Endothelial cell of umbilical vein (primary cell): ENCODE results near the gene PTGES. TPM values are rescaled to one million over a fixed set of nuclear protein-coding genes. Genes with fewer than 3 reads are reported as not detected.

Experiments used
- BruUV-seq: library from RNA; stranded (reverse); fragments of 400-500 nt; replicated peaks from 2 replicates; lab custom pipeline; 2021; lab: Mats Ljungman, UMichigan
- CTCF ChIA-PET: fragments of 300-600, 350-600 bp; sonication (Branson Sonifier 250); formaldehyde crosslinking; loops from one replicate; lab custom pipeline; 2021; ENCODE audit warnings: antibody characterized with exemption, inconsistent platforms; lab: Charles Lee
- POLR2A ChIA-PET: fragments of 300-600, 350-600 bp; sonication (Branson Sonifier 250); formaldehyde crosslinking; loops from one replicate; lab custom pipeline; 2021; ENCODE audit warnings: antibody characterized with exemption, inconsistent platforms; lab: Charles Lee
- DNase-seq: peaks from one replicate; pipeline ENCODE4 v3.0.0-alpha.2; 2011; ENCODE audit warnings: low read depth, low spot score
- FAIRE-seq: peaks from 2 replicates; lab custom pipeline; 2011; peaks lifted over from hg19 to GRCh38; lab: Jason Lieb, UNC
- H2AFZ ChIP-seq: 2 replicates; pipeline ENCODE4 v1.6.0; 2012; ENCODE audit warnings: low read depth, low read length, control low read depth, inconsistent platforms
- H3K27ac ChIP-seq: 2 replicates; pipeline ENCODE4 v1.5.1; 2011; ENCODE audit warnings: low read depth, mild to moderate bottlenecking, control low read depth, low read length, moderate library complexity; ENCODE audit not compliant: insufficient read depth
- H3K27me3 ChIP-seq, 2 experiments: 2 replicates each; pipeline versions ENCODE4 v1.6.0 to v1.6.1; 2011; ENCODE audit warnings: low read length in 2 of 2, mixed read lengths in 1 of 2; ENCODE audit not compliant: control insufficient read depth in 2 of 2, insufficient read depth in 2 of 2
- H3K36me3 ChIP-seq, 2 experiments: 2 replicates in 1 of 2; 3 replicates in 1 of 2; pipeline ENCODE4 v1.5.1; 2011; ENCODE audit warnings: low read length in 2 of 2, mild to moderate bottlenecking in 1 of 2, moderate library complexity in 1 of 2; ENCODE audit not compliant: control insufficient read depth in 2 of 2, insufficient read depth in 2 of 2; ENCODE audit errors: extremely low read depth in 1 of 2
- H3K4me1 ChIP-seq: 3 replicates; pipeline ENCODE4 v1.5.1; 2011; ENCODE audit warnings: mild to moderate bottlenecking, low read length; ENCODE audit not compliant: control insufficient read depth, insufficient read depth; ENCODE audit errors: extremely low read depth
- H3K4me2 ChIP-seq: 2 replicates; pipeline ENCODE4 v1.6.1; 2011; ENCODE audit warnings: low read length, control low read depth, mixed read lengths; ENCODE audit not compliant: insufficient read depth
- H3K4me3 ChIP-seq, 3 experiments: fragments of 200-600 bp in 1 of 3; sonication (generic), shearing (Covaris generic) in 1 of 3; replicated peaks in 1 of 3; 2 replicates each; pipeline ENCODE4 v1.5.1; 2011 to 2016; ENCODE audit warnings: control low read depth in 3 of 3, low read length in 3 of 3, mild to moderate bottlenecking in 2 of 3, inconsistent platforms in 1 of 3, low read depth in 1 of 3, moderate library complexity in 1 of 3; ENCODE audit not compliant: insufficient read depth in 1 of 3
- H3K79me2 ChIP-seq: 2 replicates; pipeline ENCODE4 v1.6.0; 2012; ENCODE audit warnings: low read length, inconsistent platforms; ENCODE audit not compliant: control insufficient read depth, insufficient read depth
- H3K9ac ChIP-seq: replicated peaks from 2 replicates; pipeline ENCODE3; 2011; ENCODE audit warnings: low read length, control low read depth; ENCODE audit not compliant: insufficient read depth; ENCODE audit errors: extremely low read depth
- H3K9me1 ChIP-seq: replicated peaks from 3 replicates; pipeline ENCODE4 v1.6.0; 2011; ENCODE audit warnings: mild to moderate bottlenecking, low read length; ENCODE audit not compliant: control insufficient read depth, insufficient read depth; ENCODE audit errors: extremely low read depth
- H3K9me3 ChIP-seq: replicated peaks from 2 replicates; pipeline ENCODE4 v1.5.1; 2012; ENCODE audit warnings: low read length, inconsistent platforms; ENCODE audit not compliant: control insufficient read depth, insufficient read depth
- H4K20me1 ChIP-seq: replicated peaks from 2 replicates; pipeline ENCODE3; 2011; ENCODE audit warnings: mild to moderate bottlenecking, low read length; ENCODE audit not compliant: control insufficient read depth, insufficient read depth; ENCODE audit errors: extremely low read depth
- CTCF ChIP-seq, 2 donors: IDR thresholded peaks; 1 replicate in 1 of 2; 2 replicates in 1 of 2; pipeline ENCODE4 v1.5.1; 2011; ENCODE audit warnings: low read length in 2 of 2, mild to moderate bottlenecking in 2 of 2, moderate library complexity in 2 of 2, control low read depth in 1 of 2, inconsistent platforms in 1 of 2, low read depth in 1 of 2; ENCODE audit not compliant: insufficient read depth in 1 of 2; ENCODE audit errors: extremely low read depth in 1 of 2
- EZH2 ChIP-seq: IDR thresholded peaks from 2 replicates; pipeline ENCODE4 v1.6.1; 2012; ENCODE audit warnings: borderline replicate concordance, low read depth, mild to moderate bottlenecking, moderate library complexity, low read length, inconsistent platforms; ENCODE audit not compliant: severe bottlenecking
- FOS ChIP-seq: IDR thresholded peaks from 2 replicates; pipeline ENCODE4 v1.6.1; 2011; ENCODE audit warnings: mild to moderate bottlenecking, low read length, moderate library complexity, borderline replicate concordance; ENCODE audit not compliant: insufficient read depth
- GATA2 ChIP-seq: IDR thresholded peaks from 2 replicates; pipeline ENCODE4 v1.7.0; 2011; ENCODE audit warnings: low read depth, mild to moderate bottlenecking, moderate library complexity, mixed read lengths, low read length; ENCODE audit not compliant: insufficient read length, insufficient read depth
- JUN ChIP-seq: IDR thresholded peaks from 2 replicates; pipeline ENCODE4 v1.6.1; 2011; ENCODE audit warnings: borderline replicate concordance, low read depth; ENCODE audit not compliant: insufficient read length, insufficient read depth
- MAX ChIP-seq: IDR thresholded peaks from 2 replicates; pipeline ENCODE4 v1.6.1; 2011; ENCODE audit not compliant: insufficient read depth, insufficient read length
- MYC ChIP-seq: IDR thresholded peaks from one replicate; pipeline ENCODE4 v1.6.1; 2011; ENCODE audit warnings: mild to moderate bottlenecking, low read depth, low read length
- POLR2A ChIP-seq: IDR thresholded peaks from 2 replicates; pipeline ENCODE4 v1.6.1; 2012; ENCODE audit warnings: low read depth, mild to moderate bottlenecking, control low read depth, low read length
- POLR2AphosphoS5 ChIP-seq: IDR thresholded peaks from 2 replicates; pipeline ENCODE4 v1.6.1; 2012; ENCODE audit warnings: low read depth, mild to moderate bottlenecking, control low read depth, low read length, moderate library complexity; ENCODE audit not compliant: insufficient read depth
- dilution Hi-C: fragments of 300-500 bp; cut with MboI; formaldehyde crosslinking; loops from one replicate; pipeline ENCODE4 v1.15.0; 2019; ENCODE audit warnings: low sequenced_read_pairs; ENCODE audit not compliant: extremely low pct_ligation_motif_present
- intact Hi-C: fragments of 100-400 bp; cut with micrococcal nuclease; formaldehyde crosslinking; loops from one replicate; pipeline ENCODE4 v1.10.0; 2022
- polyA plus RNA-seq, 4 experiments: library from polyadenylated mRNA; depleted of rRNA in 3 of 4; stranded (reverse) in 3 of 4; unstranded in 1 of 4; fragments of >200 nt; gene quantifications; 2 replicates each; pipeline versions ENCODE4 v1.2.1 to v1.2.3, GENCODE V29; 2011 to 2012; ENCODE audit warnings: missing spikeins in 1 of 4
- total RNA-seq: library from RNA; stranded (reverse); gene quantifications from 2 replicates; pipeline ENCODE4 v1.2.3, GENCODE V29; 2021

The PTGES gene
- total and polyA plus RNA-seq, 2 donors (not counting 3 experiments of a cell fraction or from before 2014, with no cell fraction given): not detected

- intact Hi-C loops: no loop called here
Observed at GRCh38 chr9:129756191-129756590, 3.3 kb upstream of the PTGES start.

More at GRCh38 chr9:129756191-129756590, 3.3 kb upstream of the PTGES start:
- ChIA-PET POLR2A (interaction anchor here (0.9 kb wide), 1 partner anchor 17 kb away, joined by 4 read pairs; no protein-coding TSS in a partner anchor), CTCF (interaction anchor here (1.0 to 3.3 kb wide), 5 partner anchors 9 to 29 kb away, joined by 3 to 14 read pairs (median 5); no protein-coding TSS in a partner anchor)
- H3K4me3 ChIP-seq: no peak overlapping the region
- no peaks in the 10 kb centered on the region for H4K20me1 ChIP-seq
- H3K9ac ChIP-seq: no peak overlapping the region
- FAIRE-seq: no peak
- no peaks in the 10 kb centered on the region for H3K4me1 ChIP-seq
- no peaks in the 10 kb centered on the region for H3K9me3 ChIP-seq
- H3K27ac ChIP-seq: no peak overlapping the region
- no peaks in the 10 kb centered on the region for H3K9me1 ChIP-seq
- no peak overlapping the region for H2AFZ ChIP-seq
- BruUV-seq: no TSS peak
- TF ChIP-seq POLR2A (no peak), JUN (no peak), POLR2AphosphoS5 (no peak), MAX (no peak), CTCF (IDR thresholded peaks at IDR 0.05; ENCODE audit: extremely low read depth in 1 of 2, insufficient read depth in 1 of 2, low read depth in 1 of 2, low read length in 2 of 2) (no peak), EZH2 (no peak), GATA2 (no peak), FOS (no peak), MYC (no peak)
- DNase-seq: no peak
- H3K27me3 ChIP-seq: peaks cover 2 to 5% of the 10 kb centered on the region in 2 experiments
- H3K36me3 ChIP-seq: no peaks in the 10 kb centered on the region
- H3K79me2 ChIP-seq: no peaks in the 10 kb centered on the region
- dilution Hi-C loops: no loop called here
- no peak overlapping the region for H3K4me2 ChIP-seq
